ENCODE measurements around the gene HIVEP2. TPM values are rescaled to one million over a fixed set of nuclear protein-coding genes. Genes with fewer than 3 reads are reported as not detected.

The HIVEP2 gene
- total and polyA plus RNA-seq, 2 donors from 2014 or later = 2.4 to 26.0 TPM

DNA sequence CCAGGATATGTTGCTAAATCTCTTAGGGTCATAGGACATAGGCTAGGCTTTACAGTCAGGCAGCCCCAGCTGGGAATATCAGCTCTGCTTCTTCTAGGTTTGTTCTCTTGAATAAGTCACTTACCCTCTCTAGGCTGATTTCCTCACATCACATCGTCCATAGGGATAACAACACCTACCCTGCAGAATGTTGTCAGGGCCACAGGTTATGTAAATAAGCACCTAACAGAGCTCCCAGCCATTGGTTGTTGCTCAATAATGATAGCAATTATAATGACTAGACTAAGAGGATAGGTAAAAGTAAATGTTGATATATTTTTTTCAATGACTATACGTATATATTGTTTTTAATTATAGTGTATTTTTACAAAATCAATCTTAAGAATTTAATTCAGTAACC, 135.0 kb downstream of the HIVEP2 start:
- FAIRE-seq (no peak), DNase-seq (no peak)
- Histone ChIP-seq H3K4me3 (ENCODE audit: low read length in 3 of 3) (no peak overlapping the region), H3K4me1 (ENCODE audit: control insufficient read depth in 2 of 3, insufficient read depth in 2 of 3, low read depth in 1 of 3, low read length in 3 of 3) (no peaks in the 10 kb centered on the region), H3K9ac (ENCODE audit: low read length in 3 of 3) (no peak overlapping the region), H3K27me3 (ENCODE audit: control insufficient read depth, insufficient read depth, low read length) (no peaks in the 10 kb centered on the region), H3K9me3 (ENCODE audit: control insufficient read depth in 2 of 3, insufficient read depth in 1 of 3, low read length in 3 of 3) (no peaks in the 10 kb centered on the region), H3K36me3 (ENCODE audit: control insufficient read depth in 2 of 3, insufficient read depth in 3 of 3, low read length in 3 of 3) (no peaks in the 10 kb centered on the region), H3K27ac (ENCODE audit: low read depth in 2 of 2, low read length in 2 of 2) (no peak overlapping the region)
- intact Hi-C loops (cut with DNase I) = no loop called here
- TF ChIP-seq, protein P1, sequence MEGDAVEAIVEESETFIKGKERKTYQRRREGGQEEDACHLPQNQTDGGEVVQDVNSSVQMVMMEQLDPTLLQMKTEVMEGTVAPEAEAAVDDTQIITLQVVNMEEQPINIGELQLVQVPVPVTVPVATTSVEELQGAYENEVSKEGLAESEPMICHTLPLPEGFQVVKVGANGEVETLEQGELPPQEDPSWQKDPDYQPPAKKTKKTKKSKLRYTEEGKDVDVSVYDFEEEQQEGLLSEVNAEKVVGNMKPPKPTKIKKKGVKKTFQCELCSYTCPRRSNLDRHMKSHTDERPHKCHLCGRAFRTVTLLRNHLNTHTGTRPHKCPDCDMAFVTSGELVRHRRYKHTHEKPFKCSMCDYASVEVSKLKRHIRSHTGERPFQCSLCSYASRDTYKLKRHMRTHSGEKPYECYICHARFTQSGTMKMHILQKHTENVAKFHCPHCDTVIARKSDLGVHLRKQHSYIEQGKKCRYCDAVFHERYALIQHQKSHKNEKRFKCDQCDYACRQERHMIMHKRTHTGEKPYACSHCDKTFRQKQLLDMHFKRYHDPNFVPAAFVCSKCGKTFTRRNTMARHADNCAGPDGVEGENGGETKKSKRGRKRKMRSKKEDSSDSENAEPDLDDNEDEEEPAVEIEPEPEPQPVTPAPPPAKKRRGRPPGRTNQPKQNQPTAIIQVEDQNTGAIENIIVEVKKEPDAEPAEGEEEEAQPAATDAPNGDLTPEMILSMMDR (IDR thresholded peaks at IDR 0.05; ENCODE audit: borderline replicate concordance, extremely low read depth, insufficient read depth) = no peak

DNA sequence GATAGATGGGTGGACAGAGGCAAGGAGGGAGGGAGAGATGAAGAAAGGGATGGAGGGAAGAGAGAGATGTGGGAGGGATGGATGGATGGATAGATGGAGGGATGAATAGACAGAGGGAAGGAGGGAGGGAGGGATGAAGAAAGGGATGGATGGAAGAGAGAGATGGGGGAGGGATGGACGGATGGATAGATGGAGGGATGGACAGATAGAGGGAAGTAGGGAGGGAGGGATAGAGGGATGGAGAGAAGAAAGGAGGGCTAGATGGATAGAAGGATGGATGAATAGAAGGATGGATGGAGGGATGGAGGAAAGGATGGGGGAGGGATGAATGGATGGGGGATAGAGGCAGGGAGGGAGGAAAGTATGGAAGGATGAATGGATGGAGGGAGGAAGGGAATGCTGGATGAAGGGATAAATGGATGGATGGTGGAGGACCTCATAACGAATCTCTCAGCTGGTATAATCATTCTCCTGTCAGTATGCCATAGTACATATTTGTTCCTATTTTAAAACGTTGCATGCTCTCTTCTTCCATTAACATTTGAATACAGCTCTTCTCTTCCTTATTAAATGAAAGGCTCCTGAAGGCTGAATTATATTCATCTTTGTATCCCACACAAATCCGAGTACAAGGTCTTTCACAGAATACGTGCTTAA, 136.4 kb downstream of the HIVEP2 start:
- H3K27ac ChIP-seq (ENCODE audit: low read depth in 2 of 2, low read length in 2 of 2) = no peak overlapping the region
- no peaks in the 10 kb centered on the region for H3K4me1 ChIP-seq (ENCODE audit: control insufficient read depth in 2 of 3, insufficient read depth in 2 of 3, low read depth in 1 of 3, low read length in 3 of 3)
- no peak overlapping the region for H3K4me3 ChIP-seq (ENCODE audit: low read length in 3 of 3)
- no peaks in the 10 kb centered on the region for H3K36me3 ChIP-seq (ENCODE audit: control insufficient read depth in 2 of 3, insufficient read depth in 3 of 3, low read length in 3 of 3)
- FAIRE-seq (no peak), DNase-seq (no peak)
- H3K9me3 ChIP-seq (ENCODE audit: control insufficient read depth in 2 of 3, insufficient read depth in 1 of 3, low read length in 3 of 3) = no peaks in the 10 kb centered on the region
- no peaks in the 10 kb centered on the region for H3K27me3 ChIP-seq (ENCODE audit: control insufficient read depth, insufficient read depth, low read length)
- TF ChIP-seq, protein P1 (IDR thresholded peaks at IDR 0.05; ENCODE audit: borderline replicate concordance, extremely low read depth, insufficient read depth) = no peak
- intact Hi-C loops (cut with DNase I) = no loop called here
- no peak overlapping the region for H3K9ac ChIP-seq (ENCODE audit: low read length in 3 of 3)

DNA sequence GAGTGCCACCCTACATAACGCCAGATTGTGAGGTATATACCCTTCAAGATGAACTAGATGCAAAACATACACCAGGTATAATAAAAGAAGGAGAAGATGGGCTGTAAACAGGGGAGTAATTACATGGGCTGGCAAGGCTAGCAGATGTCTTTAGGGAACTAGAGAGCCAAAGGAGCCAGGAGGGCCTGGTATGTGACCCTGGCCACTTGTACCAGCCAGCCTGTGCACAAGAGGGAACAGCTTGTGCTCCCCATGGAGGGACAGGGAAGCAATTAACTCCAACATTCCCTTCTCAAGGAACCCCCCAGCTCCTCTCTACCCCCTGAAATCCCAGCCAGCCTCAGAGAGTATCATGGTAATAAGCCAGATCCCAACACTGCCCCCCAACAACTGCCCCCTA, 139.9 kb downstream of the HIVEP2 start:
- intact Hi-C loops (cut with DNase I) = no loop called here
- DNase-seq (no peak), FAIRE-seq (no peak)
- H3K36me3 ChIP-seq (ENCODE audit: control insufficient read depth in 2 of 3, insufficient read depth in 3 of 3, low read length in 3 of 3) = no peaks in the 10 kb centered on the region
- no peak overlapping the region for H3K9ac ChIP-seq (ENCODE audit: low read length in 3 of 3)
- H3K9me3 ChIP-seq (ENCODE audit: control insufficient read depth in 2 of 3, insufficient read depth in 1 of 3, low read length in 3 of 3) = no peaks in the 10 kb centered on the region
- H3K27me3 ChIP-seq (ENCODE audit: control insufficient read depth, insufficient read depth, low read length) = no peaks in the 10 kb centered on the region
- H3K4me3 ChIP-seq (ENCODE audit: low read length in 3 of 3) = no peak overlapping the region
- H3K4me1 ChIP-seq (ENCODE audit: control insufficient read depth in 2 of 3, insufficient read depth in 2 of 3, low read depth in 1 of 3, low read length in 3 of 3) = no peaks in the 10 kb centered on the region
- TF ChIP-seq, protein P1 (IDR thresholded peaks at IDR 0.05; ENCODE audit: borderline replicate concordance, extremely low read depth, insufficient read depth) = no peak
- no peak overlapping the region for H3K27ac ChIP-seq (ENCODE audit: low read depth in 2 of 2, low read length in 2 of 2)

DNA sequence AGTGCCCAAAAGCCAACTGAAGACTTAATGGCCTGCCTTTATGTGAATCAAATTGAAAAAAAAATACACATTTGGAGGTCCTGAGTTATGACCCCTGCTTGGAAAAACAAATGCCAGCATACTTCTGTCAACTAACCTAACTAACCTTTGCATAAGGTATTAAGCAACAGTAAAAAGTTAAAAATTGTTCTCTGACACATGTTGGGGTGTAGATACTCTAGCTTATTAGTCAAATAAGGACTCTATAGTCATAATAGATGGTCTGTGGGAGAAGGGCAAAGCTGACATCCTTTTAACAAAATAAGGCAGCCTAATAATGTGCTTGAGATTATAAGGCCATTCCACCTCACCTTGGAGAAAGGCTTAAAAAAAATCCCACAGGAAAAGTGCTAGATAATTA, 140.5 kb downstream of the HIVEP2 start:
- Histone ChIP-seq H3K27me3 (ENCODE audit: control insufficient read depth, insufficient read depth, low read length) (no peaks in the 10 kb centered on the region), H3K9me3 (ENCODE audit: control insufficient read depth in 2 of 3, insufficient read depth in 1 of 3, low read length in 3 of 3) (no peaks in the 10 kb centered on the region), H3K4me1 (ENCODE audit: control insufficient read depth in 2 of 3, insufficient read depth in 2 of 3, low read depth in 1 of 3, low read length in 3 of 3) (no peaks in the 10 kb centered on the region), H3K4me3 (ENCODE audit: low read length in 3 of 3) (no peak overlapping the region), H3K27ac (ENCODE audit: low read depth in 2 of 2, low read length in 2 of 2) (no peak overlapping the region), H3K9ac (ENCODE audit: low read length in 3 of 3) (no peak overlapping the region), H3K36me3 (ENCODE audit: control insufficient read depth in 2 of 3, insufficient read depth in 3 of 3, low read length in 3 of 3) (no peaks in the 10 kb centered on the region)
- TF ChIP-seq, protein P1 (IDR thresholded peaks at IDR 0.05; ENCODE audit: borderline replicate concordance, extremely low read depth, insufficient read depth) = no peak
- DNase-seq (no peak), FAIRE-seq (no peak)
- intact Hi-C loops (cut with DNase I) = no loop called here
